IgD-negative memory B cell (primary cell): ENCODE measurements around the gene NRXN2. TPM values are rescaled to one million over a fixed set of nuclear protein-coding genes. Genes with fewer than 3 reads are reported as not detected.

Source experiments
- H3K27ac Mint-ChIP-seq, 3 donors: one replicate each; pipeline ENCODE4 v1.8.0; 2020 to 2022; ENCODE audit warnings: mild to moderate bottlenecking in 3 of 3, mixed read lengths in 3 of 3, moderate library complexity in 1 of 3
- H3K27me3 Mint-ChIP-seq: one replicate; pipeline ENCODE4 v1.8.0; 2021; ENCODE audit warnings: mixed read lengths
- H3K36me3 Mint-ChIP-seq: one replicate; pipeline ENCODE4 v1.8.0; 2020; ENCODE audit warnings: mild to moderate bottlenecking, mixed read lengths
- H3K4me1 Mint-ChIP-seq, 3 donors: one replicate each; pipeline ENCODE4 v1.8.0; 2020 to 2022; ENCODE audit warnings: mixed read lengths in 3 of 3, mild to moderate bottlenecking in 1 of 3
- H3K4me3 Mint-ChIP-seq, 4 donors: one replicate each; pipeline ENCODE4 v1.8.0; 2020 to 2022; ENCODE audit warnings: mild to moderate bottlenecking in 4 of 4, mixed read lengths in 4 of 4, moderate library complexity in 3 of 4
- H3K9me3 Mint-ChIP-seq, 3 donors: one replicate each; pipeline ENCODE4 v1.8.0; 2020 to 2021; ENCODE audit warnings: mixed read lengths in 3 of 3, mild to moderate bottlenecking in 1 of 3
- polyA plus RNA-seq: library from polyadenylated mRNA; unstranded; fragments of 300-500 nt; fragmentation: Illumina TruSeq; gene quantifications from one replicate; pipeline ENCODE4 v1.2.3, GENCODE V29; 2021

The NRXN2 gene
- polyA plus RNA-seq, 1 donor from 2014 or later = not detected

DNA sequence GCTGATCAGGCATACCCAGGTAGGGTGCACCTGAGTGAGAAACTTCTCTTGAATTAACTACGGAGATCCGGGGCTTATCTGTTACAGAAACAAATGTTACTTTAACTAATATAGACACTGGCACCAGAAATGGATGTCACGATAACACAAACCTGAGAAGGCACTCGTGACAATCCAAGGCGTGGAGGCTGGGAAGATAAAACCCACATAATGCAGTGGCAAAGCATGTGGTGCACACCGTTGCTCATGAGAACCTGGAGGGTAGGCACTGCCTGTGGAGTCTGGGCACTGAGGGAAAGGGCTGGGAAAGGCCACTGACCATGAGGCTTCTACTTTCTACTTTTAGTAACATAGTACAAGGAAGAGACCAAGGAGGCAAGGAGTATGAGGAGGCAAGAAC, 109.3 kb downstream of the NRXN2 start:
- Mint-ChIP-seq H3K27me3 (no peaks in the 10 kb centered on the region), H3K36me3 (peaks cover 2% of the 10 kb centered on the region), H3K27ac (peak overlapping the region in 1 of 3 donors; percentile 80), H3K4me1 (no peaks in the 10 kb centered on the region), H3K4me3 (no peak overlapping the region), H3K9me3 (no peaks in the 10 kb centered on the region)

DNA sequence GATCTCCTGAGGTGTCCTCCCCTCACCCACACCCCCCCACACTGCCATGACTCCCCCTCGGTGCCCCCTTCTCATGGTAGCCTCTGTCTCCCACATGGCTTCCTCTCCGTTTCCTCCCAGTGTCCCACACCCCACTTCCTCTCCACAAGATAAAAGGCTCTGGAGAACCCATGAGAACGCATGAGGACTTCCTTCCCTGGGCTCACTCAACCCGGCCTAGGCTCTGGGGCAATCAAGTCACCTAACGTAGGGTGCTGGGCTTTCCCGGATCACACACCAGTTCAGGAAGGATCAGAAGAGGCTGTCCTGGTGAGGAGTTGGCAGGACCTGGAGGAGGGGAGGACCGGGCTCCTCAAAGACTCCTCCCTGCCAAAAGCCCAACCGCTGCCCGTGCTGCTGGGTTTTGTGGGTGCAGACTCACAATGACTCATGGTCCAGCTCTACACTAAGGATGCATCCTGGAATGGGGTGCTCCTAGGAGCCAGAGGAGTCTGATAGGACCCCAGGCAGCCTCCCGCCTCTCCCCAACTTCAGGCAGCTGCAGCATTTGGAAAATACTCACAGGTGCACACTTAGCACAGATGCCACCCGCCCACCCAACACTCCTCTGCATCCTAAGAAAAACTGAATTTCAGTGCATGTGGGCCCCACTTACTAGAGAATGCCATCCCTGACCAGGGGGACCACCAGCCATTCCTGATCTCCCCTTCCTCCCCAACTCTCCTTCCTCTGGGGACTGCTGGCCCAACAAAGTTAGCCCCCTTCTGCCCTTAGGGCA, 110.9 kb downstream of the NRXN2 start:
- no peak overlapping the region for H3K27ac Mint-ChIP-seq
- peaks cover 2% of the 10 kb centered on the region for H3K36me3 Mint-ChIP-seq
- no peaks in the 10 kb centered on the region for H3K9me3 Mint-ChIP-seq
- no peak overlapping the region for H3K4me3 Mint-ChIP-seq
- H3K4me1 Mint-ChIP-seq = no peaks in the 10 kb centered on the region
- H3K27me3 Mint-ChIP-seq = no peaks in the 10 kb centered on the region

DNA sequence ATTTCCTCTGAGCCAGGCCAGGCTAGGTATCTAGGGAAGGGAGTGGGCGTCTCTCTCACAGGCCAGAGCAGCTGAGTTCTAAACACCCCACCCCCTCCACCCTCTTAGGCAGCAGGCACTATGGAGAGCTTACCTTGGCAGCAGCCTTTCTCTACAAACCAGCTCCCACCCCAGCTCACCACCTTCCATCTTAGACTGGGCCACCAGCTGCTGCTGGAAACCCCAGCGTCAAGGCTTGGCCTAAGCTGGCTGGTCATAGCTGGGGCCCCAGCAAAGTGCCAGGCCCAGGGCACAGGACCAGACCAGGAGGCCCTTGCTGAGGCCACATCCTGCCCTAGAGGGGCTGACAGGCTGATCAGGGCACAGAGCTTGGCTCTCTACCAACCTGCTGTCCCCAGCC, 111.8 kb downstream of the NRXN2 start:
- Mint-ChIP-seq H3K36me3 (peaks cover 2% of the 10 kb centered on the region), H3K27ac (no peak overlapping the region), H3K27me3 (no peaks in the 10 kb centered on the region), H3K4me3 (peak overlapping the region in 1 of 4 donors; percentile 17), H3K9me3 (no peaks in the 10 kb centered on the region), H3K4me1 (no peaks in the 10 kb centered on the region)

DNA sequence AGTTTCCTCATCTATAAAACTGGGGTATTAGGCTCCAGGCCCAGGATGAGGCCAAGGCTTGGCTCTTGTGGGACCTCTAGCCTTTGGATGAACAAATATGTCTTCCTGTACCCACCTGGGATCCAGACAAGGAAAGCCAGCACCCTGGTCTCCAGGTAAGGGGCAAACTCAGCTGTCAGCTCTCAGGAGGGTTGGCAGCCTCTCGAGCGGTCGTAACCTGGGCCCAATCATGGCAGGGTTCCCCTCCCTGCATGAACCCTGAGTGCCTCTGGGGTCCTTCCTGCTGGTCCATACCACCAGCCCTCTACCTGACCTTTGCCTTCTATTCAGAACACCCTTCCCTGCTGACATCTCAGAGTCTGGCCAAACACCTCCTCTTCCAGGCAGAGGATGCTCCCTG, 112.4 kb downstream of the NRXN2 start:
- Mint-ChIP-seq H3K27ac (no peak overlapping the region), H3K27me3 (no peaks in the 10 kb centered on the region), H3K9me3 (no peaks in the 10 kb centered on the region), H3K4me1 (no peaks in the 10 kb centered on the region), H3K4me3 (no peak overlapping the region), H3K36me3 (peaks cover 2% of the 10 kb centered on the region)

DNA sequence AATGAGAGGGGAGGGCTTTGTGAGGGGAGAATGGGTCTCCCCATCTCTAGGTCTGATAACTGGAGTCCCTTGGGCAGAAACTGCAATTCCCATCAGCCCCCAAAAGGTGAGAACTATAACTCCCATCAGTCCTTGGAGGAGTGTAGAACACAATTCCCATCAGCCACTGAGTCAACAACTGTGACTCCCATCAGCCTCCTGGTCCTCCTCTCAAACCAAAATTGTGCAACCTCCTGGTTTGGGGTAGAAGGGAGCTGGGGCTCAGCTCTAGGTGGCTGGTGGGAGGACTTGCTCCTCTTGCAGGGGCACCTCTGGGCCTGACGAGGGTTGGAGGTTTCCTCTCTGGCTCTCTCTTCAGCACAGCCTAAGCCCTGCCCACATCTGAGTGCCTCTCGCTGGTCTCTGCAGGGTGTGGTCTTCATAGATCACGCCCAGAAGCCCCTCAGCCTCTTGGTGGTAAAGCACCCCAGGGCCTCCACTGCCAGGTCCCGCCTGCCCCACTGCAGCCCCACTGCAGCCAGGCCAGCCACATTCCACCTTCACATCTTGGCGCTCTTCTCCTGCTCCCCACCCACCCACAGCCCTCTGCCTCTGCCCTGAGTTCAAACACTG, 113.5 kb downstream of the NRXN2 start:
- no peaks in the 10 kb centered on the region for H3K9me3 Mint-ChIP-seq
- H3K27ac Mint-ChIP-seq = no peak overlapping the region
- H3K27me3 Mint-ChIP-seq = peaks cover 2% of the 10 kb centered on the region
- peak overlapping the region in 1 of 4 donors; percentile 52 for H3K4me3 Mint-ChIP-seq
- peaks cover 2% of the 10 kb centered on the region for H3K36me3 Mint-ChIP-seq
- no peaks in the 10 kb centered on the region for H3K4me1 Mint-ChIP-seq

DNA sequence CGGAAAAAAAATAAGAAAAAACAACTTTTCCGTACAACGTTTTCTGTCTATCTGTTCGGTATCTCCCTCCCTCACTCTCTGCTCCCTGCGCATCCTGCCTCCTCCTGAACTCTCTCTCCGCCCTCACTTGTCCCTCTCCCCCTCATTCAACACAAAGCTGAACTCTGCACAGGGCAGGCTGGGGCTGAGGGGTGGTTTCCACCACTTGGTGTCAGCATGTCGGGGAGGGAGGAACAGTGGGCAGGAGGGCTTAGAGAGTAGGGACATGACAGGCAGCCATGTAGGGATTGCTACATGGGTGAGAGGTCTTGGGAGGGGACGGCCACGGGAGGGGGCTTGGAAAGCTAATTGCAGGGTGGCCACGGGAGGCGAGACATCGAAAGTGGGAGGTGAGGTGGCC, 114.4 kb downstream of the NRXN2 start:
- Mint-ChIP-seq H3K27me3 (peaks cover 3% of the 10 kb centered on the region), H3K27ac (no peak overlapping the region), H3K36me3 (peaks cover 2% of the 10 kb centered on the region), H3K9me3 (no peaks in the 10 kb centered on the region), H3K4me3 (no peak overlapping the region), H3K4me1 (no peaks in the 10 kb centered on the region)

DNA sequence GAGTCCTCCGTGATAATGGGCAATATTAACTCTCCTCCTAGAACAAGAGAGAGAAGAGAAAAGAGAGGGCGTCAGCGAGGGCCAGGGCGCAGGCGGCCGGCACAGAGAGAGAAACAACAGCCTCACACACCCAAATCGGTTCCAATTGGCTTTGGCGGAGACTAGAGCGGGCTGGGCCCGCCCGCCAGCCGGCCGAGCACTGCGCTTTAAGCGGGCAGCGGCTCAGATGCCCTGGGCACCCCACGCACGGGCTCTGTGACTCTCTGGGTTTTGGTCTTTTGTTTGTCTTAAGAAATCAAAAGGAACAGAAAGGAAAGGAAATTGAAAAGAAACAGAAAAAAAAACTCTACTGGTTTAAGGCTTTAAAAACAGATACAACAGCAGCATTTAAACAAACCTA, 115.0 kb downstream of the NRXN2 start:
- no peak overlapping the region for H3K4me3 Mint-ChIP-seq
- no peaks in the 10 kb centered on the region for H3K4me1 Mint-ChIP-seq
- H3K27ac Mint-ChIP-seq = no peak overlapping the region
- H3K27me3 Mint-ChIP-seq = peaks cover 3% of the 10 kb centered on the region
- H3K9me3 Mint-ChIP-seq = no peaks in the 10 kb centered on the region
- H3K36me3 Mint-ChIP-seq = peaks cover 2% of the 10 kb centered on the region

DNA sequence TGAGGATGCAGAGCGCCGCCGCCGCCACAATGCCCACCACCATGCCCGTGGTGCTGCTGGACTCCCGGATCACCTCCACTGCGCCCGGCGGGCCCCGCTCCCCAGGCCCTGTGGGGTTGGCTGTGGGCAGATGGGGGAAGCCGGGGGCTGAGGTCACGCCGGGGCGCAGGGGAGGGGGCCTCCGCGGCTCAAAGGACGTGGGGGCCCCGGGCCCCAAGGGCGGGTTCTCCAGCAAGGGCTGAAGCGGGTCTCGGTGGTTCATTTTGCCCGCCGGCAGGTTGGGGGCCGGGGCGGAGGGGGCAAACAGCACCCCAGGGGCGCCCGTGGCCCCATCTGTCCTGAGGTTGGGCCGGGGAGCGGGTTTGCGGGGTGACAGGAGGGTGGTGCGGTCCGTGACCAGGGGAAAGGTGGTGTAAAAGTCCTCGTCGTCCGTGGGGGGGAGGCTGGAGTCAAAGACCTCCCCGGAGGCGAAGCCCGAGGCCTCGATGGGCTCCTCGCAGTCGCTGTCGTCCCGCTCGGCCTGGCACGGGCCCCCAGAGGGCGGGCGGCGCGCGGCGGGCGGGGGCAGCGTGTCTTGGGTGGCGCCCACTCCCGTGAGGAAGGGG, 115.5 kb downstream of the NRXN2 start:
- peaks cover 3% of the 10 kb centered on the region for H3K27me3 Mint-ChIP-seq
- H3K4me3 Mint-ChIP-seq = no peak overlapping the region
- no peaks in the 10 kb centered on the region for H3K9me3 Mint-ChIP-seq
- no peaks in the 10 kb centered on the region for H3K4me1 Mint-ChIP-seq
- H3K36me3 Mint-ChIP-seq = peaks cover 2% of the 10 kb centered on the region
- H3K27ac Mint-ChIP-seq = no peak overlapping the region

DNA sequence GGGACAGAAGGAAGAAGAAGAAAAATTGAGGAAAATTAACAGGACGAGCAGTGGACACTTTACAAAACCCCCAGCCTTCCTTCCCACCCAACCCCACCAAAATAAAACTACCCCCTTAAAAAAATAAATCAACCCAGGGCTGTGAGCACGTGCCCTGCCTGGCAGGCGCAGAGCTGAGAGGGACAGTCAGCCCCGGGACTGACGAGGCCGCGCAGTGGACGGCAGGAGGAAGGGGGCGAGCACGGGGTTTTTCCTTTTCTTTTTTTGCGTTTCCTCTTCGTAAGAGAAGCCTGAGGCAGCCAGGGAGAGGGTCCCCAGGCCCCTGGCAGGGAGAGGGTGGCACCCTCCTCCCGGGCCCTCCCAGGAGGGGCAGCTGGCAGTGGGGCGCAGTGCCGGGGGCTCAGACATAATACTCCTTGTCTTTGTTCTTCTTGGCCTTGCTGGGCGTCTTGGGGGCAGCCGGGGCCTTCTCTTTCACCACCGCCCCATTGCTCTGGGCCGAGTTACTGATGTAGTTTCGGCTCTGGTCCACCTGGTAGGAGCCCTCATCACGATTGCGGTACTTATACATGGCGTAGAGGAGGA, 116.1 kb downstream of the NRXN2 start:
- H3K27me3 Mint-ChIP-seq = peaks cover 3% of the 10 kb centered on the region
- H3K36me3 Mint-ChIP-seq = peaks cover 2% of the 10 kb centered on the region
- H3K9me3 Mint-ChIP-seq = no peaks in the 10 kb centered on the region
- no peak overlapping the region for H3K4me3 Mint-ChIP-seq
- H3K4me1 Mint-ChIP-seq = no peaks in the 10 kb centered on the region
- H3K27ac Mint-ChIP-seq = no peak overlapping the region

DNA sequence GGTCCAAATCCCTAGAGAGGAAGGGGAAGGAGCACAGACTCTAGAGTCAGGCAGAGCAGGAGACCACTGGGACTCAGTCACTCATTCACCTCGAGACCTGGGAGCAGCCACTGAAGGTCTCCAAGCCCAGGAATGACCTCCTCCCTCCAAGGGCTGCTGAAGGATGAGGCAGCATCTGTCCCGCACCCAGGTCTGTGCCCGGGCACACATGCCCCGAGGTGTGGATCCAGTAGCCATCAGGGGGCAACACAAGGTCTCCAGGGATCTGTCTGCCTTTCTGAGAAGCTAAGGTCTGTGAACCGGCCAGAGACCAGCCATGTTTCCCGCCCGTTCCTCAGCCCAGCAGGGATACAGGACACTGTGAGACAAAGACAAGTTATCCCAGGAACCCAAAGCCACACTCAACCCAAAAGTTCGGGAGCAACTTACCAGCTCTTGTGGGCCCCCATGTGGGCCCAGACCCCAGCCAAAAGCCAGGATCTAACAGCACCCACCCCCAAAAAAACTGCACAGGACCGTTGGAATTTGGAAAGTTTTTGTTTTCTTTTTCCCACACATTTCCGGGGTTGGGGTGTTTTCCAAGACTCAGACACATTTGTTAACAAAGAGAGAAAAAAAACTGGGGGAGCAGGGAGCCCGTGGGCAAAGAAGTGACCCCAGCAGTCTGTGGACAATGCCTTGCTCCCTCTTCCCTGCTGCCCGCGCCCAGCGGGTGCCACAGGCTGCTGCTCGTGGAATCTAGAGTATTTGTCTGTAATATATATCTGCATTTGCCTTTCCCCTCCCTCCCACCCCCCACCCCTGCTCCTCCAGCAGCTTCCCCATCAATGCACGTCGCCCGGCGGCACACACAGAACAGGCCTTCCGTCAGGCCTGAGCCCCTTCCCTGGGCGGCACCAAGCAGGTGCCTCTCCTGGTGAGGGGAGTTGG, 117.1 kb downstream of the NRXN2 start:
- Mint-ChIP-seq H3K27ac (no peak overlapping the region), H3K27me3 (peaks cover 3% of the 10 kb centered on the region), H3K9me3 (no peaks in the 10 kb centered on the region), H3K36me3 (peaks cover 1% of the 10 kb centered on the region), H3K4me3 (no peak overlapping the region), H3K4me1 (no peaks in the 10 kb centered on the region)

DNA sequence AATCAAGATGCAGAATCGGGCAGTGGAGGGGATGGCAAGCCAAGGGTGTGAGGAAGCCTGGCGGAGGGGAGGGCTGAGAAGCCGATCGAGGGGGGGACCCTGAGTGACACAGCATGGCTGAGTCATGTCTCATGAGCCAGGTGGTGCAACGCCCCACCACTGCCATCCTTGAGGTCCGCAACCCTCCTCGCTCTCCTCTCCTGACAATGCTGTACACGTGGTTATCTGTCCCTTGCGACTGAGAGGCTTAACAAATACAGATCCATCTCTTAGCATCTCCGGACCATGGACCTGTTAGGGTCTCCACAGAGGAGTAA, 117.8 kb downstream of the NRXN2 start:
- no peak overlapping the region for H3K27ac Mint-ChIP-seq
- H3K36me3 Mint-ChIP-seq = no peaks in the 10 kb centered on the region
- H3K27me3 Mint-ChIP-seq = peaks cover 3% of the 10 kb centered on the region
- H3K9me3 Mint-ChIP-seq = no peaks in the 10 kb centered on the region
- no peak overlapping the region for H3K4me3 Mint-ChIP-seq
- no peaks in the 10 kb centered on the region for H3K4me1 Mint-ChIP-seq

DNA sequence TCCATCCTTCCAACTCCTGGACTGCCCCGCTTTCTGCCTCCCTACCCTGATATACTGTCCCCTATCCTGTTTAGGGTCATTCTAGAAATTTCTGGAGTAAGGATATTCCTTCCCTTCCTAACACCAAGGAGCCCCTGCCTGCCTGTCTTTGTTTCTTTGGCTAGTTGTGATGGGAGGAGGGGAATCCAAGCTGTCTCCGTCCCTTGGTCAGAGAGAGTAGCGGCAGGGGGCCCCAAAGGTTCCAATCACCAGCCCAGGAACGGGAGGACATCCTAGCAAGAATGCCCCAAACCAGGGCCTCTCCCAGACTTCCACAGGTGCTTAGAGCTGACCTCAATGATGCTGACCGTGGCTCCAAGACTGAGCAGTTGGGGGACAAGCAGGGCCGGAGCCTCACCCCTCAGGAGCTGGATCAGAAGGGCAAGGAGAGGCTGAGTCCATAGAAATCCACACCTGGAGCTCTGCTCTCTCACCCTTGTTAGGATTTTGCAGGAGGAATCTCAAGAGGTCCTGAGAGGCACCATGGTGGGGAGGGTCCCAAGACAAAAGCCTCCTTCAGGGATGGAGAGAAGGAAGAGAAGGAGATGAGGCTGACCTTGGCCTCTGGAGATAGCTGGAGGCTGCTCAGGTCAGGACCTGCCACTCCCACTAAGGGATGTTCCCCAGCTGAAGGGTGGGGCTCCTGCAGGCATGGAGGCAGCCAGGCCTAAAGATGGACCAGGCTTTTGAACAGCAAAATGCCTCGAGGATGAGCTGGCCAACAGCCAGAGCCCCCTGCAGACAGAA, 118.3 kb downstream of the NRXN2 start:
- no peak overlapping the region for H3K27ac Mint-ChIP-seq

DNA sequence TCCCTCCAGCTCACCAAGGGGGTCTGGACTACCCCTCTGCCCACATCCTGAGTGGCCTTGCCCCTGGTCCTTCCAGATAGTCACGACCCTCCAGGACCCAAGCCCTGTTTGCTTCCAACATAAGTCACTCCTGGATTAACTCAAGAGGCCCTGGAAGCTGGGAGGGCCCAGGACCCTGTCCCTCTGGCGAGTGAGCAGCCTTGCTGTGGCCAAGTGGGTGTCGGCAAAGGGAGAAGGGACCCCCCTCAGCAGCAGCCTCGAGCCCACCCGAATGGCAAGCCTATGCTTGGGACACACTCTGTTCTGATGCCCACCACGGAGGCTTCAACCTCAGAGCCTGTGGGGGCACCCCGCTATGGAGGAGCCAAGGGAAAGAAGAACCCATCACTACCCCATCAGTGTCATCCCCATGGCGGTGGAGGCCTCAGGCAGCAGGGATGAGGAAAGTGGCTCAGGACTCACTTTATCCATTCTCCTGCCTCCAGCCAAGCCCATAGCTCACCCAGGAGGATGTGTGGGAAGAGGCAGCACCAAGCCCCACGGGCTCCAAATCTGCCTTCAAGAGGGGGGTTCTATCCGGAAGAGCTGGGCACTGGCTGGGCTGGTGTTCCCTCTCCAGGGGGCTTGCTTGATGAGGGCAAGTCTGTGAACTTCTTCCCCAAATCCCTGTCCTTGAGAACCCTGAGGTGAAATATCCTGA, 119.4 kb downstream of the NRXN2 start:
- peak overlapping the region in 1 of 4 donors; percentile 28 for H3K4me3 Mint-ChIP-seq
- H3K27ac Mint-ChIP-seq = no peak overlapping the region
- H3K36me3 Mint-ChIP-seq = no peaks in the 10 kb centered on the region
- H3K4me1 Mint-ChIP-seq = no peaks in the 10 kb centered on the region
- peaks cover 3% of the 10 kb centered on the region for H3K27me3 Mint-ChIP-seq
- no peaks in the 10 kb centered on the region for H3K9me3 Mint-ChIP-seq

More for the DNA sequence above, 118.3 kb downstream of the NRXN2 start:
- no peak overlapping the region for H3K4me3 Mint-ChIP-seq
- H3K36me3 Mint-ChIP-seq = no peaks in the 10 kb centered on the region
- H3K9me3 Mint-ChIP-seq = no peaks in the 10 kb centered on the region
- peaks cover 3% of the 10 kb centered on the region for H3K27me3 Mint-ChIP-seq
- H3K4me1 Mint-ChIP-seq = no peaks in the 10 kb centered on the region
